ENCODE results near the gene GPR137B.
"Not testable (repeated sequence)": the region's sequence is repeated elsewhere in the genome, so short reads cannot be mapped to it uniquely, and the experiment has no call there.

Gene GPR137B

GRCh38 chr1:236179634-236180033, 37.3 kb downstream of the GPR137B start:
- no peak overlapping the region for H3K4me3 ChIP-seq (ENCODE audit: low read length)
- no peak for TF ChIP-seq CTCF (conservative IDR thresholded peaks at IDR 0.05; ENCODE audit: low read depth, low read length)
- DNase-seq (ENCODE audit: low read depth), result no peak

GRCh38 chr1:236181059-236181458, 38.7 kb downstream of the GPR137B start:
- DNase-seq (ENCODE audit: low read depth), result no peak
- no peak overlapping the region for H3K4me3 ChIP-seq (ENCODE audit: low read length)
- TF ChIP-seq CTCF (conservative IDR thresholded peaks at IDR 0.05; ENCODE audit: low read depth, low read length), result no peak

- no peak for TF ChIP-seq CTCF (conservative IDR thresholded peaks at IDR 0.05; ENCODE audit: low read depth, low read length)
Observed at GRCh38 chr1:236185687-236186086, 43.3 kb downstream of the GPR137B start.

GRCh38 chr1:236186471-236186870, 44.1 kb downstream of the GPR137B start:
- not testable (repeated sequence) for H3K4me3 ChIP-seq (ENCODE audit: low read length); DNase-seq (ENCODE audit: low read depth)

More at GRCh38 chr1:236185687-236186086, 43.3 kb downstream of the GPR137B start:
- no peak for DNase-seq (ENCODE audit: low read depth)
- no peak overlapping the region for H3K4me3 ChIP-seq (ENCODE audit: low read length)

- not testable (repeated sequence) for DNase-seq (ENCODE audit: low read depth)
Observed at GRCh38 chr1:236188084-236188483, 45.7 kb downstream of the GPR137B start.

GRCh38 chr1:236193184-236193583, 50.8 kb downstream of the GPR137B start:
- no peak overlapping the region for H3K4me3 ChIP-seq (ENCODE audit: low read length)
- TF ChIP-seq CTCF (conservative IDR thresholded peaks at IDR 0.05; ENCODE audit: low read depth, low read length), result no peak
- DNase-seq (ENCODE audit: low read depth), result no peak

More at GRCh38 chr1:236188084-236188483, 45.7 kb downstream of the GPR137B start:
- not testable (repeated sequence) for H3K4me3 ChIP-seq (ENCODE audit: low read length)

GRCh38 chr1:236200925-236201324, 58.6 kb downstream of the GPR137B start:
- TF ChIP-seq CTCF (conservative IDR thresholded peaks at IDR 0.05; ENCODE audit: low read depth, low read length), result no peak
- H3K4me3 ChIP-seq (ENCODE audit: low read length), result no peak overlapping the region
- no peak for DNase-seq (ENCODE audit: low read depth)

- no peak for TF ChIP-seq CTCF (conservative IDR thresholded peaks at IDR 0.05; ENCODE audit: low read depth, low read length)
- no peak for DNase-seq (ENCODE audit: low read depth)
- no peak overlapping the region for H3K4me3 ChIP-seq (ENCODE audit: low read length)
Observed at GRCh38 chr1:236201786-236202185, 59.4 kb downstream of the GPR137B start.

Measured in retinal pigment epithelial cell (primary cell).